NCI-H146 treated with DMSO at 0.1 percent for 48 hours (cell line): ENCODE results near the gene TMC3.

Experiments
- DNase-seq: peaks from one replicate; lab custom pipeline; 2025; ENCODE audit not compliant: unreplicated experiment; lab: John Stamatoyannopoulos, UW

TMC3 gene

GRCh38 chr15:81385721-81386076 is 11.7 kb upstream of the TMC3 start:
- DNase-seq = no peak

DNA sequence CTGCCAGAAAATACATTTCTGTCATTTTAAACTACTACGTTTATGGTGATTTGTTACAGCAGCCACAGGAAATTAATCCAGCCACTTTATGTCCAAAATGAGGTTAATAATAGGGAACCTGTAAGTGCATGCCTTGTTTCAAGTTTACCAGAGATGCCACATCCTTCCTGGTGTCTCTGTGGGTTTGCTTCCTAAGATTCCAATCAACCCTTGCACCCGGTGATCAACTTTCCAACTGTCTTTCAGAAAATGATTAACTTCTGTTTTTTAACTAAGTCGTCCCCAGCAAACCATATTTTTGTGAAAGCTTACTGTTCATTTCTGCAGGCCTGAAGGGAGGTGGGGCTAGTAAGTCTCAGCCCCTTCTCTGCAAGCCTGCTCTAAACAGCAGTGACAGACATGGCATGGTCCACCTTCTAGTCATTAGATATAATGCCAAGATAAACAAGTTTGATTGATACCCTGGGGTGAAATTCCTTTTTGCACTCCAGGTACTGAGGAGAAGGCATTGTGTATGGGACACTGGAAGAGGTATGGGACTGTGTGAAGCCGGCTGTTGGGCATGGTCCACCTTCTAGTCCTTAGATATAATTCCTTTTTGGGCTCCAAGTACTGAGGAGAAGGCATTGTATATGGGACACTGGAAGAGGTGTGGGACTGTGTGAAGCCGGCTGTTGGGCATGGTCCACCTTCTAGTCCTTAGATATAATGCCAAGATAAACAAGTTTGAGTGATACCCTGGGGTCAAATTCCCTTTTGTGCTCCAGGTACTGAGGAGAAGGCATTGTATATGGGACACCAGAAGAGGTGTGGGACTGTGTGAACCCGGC is 11.1 kb upstream of the TMC3 start:
- peak; percentile 19 for DNase-seq

GRCh38 chr15:81381720-81382119 is 7.7 kb upstream of the TMC3 start:
- DNase-seq = no peak

- no peak for DNase-seq
Observed at GRCh38 chr15:81380668-81381067, 6.7 kb upstream of the TMC3 start.

DNA sequence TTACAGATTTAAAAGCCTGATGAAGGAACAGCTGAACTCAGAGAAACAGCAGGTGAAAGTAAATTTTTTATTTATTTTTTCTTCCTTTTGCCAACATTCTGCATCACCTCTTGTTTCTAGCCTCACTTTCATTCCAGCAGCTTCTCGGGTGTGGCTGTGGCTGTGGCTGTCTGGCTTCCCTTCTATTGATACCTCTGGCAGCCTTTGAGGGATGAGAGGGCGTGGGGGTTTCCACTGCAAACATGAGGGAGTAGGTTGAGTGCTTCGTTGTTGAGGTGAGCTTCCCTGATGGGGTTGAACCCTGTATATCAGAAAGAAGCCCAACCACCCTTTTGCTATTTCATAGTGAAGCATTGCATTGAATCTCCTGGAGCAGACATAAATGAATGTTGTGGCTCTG is 6.2 kb upstream of the TMC3 start:
- no peak for DNase-seq

GRCh38 chr15:81379269-81379668 is 5.3 kb upstream of the TMC3 start:
- DNase-seq = no peak

DNA sequence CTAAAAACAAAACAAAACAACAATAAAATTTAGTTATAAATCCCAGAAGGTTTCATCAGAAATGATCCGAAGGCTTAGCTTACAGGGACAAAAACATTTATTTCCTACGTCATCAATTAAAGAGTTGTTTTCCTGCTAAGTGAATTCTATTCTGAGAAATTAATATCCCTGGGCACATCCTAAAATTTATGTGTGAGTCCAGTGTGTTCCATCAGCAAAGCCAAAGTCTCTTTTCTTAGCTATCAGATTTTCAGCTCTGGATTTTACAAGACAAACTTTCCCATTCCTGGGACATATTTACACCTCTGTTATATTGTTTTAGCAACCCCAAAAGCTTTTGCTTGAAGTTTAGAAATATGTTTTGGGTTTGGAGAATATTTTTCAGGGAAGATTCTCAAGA is 4.4 kb upstream of the TMC3 start:
- no peak for DNase-seq

DNA sequence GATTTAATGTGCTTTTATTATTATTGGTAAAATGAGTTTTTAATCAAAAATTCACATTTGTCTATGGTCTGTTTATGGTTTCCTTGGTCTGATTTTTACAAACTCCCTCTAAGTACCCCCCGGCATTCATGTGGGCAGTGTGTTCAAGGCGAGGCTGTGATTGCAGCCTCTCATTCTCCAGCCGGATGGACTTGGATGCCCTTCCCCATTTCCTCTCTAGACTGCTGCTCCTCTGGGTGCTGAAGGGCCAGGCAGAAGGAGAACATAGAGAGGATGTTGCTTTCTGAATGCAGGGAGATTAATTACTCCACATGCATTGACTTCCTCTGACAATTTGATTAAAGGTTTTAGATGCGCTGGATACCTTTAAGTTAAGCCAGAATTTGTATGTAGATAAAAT is 3.9 kb upstream of the TMC3 start:
- no peak for DNase-seq

- DNase-seq = no peak
Observed at GRCh38 chr15:81376231-81376630, 2.2 kb upstream of the TMC3 start.

DNA sequence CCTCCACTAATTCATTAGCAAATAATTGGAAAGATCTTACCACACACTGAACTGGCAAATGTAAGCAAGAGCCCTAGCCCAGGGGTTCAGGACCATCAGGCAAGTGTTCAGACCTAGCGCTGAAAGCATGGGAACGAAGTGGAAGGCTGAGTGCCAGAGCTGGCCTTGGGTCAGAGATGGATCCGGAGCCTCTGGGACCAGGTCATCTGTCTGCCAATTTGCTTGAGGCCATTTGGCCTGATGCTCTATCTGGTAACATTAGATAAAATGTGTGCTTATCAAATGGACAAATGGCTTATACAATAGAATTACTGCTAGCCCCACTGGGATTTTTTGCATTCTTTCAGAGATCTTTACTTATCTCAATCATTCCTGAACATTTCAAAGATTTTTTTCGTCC is 1.4 kb upstream of the TMC3 start:
- no peak for DNase-seq

- DNase-seq = no peak
Observed at GRCh38 chr15:81373176-81373575, 837 bp downstream of the TMC3 start.

GRCh38 chr15:81372575-81372974 is 1.4 kb downstream of the TMC3 start:
- no peak for DNase-seq

DNA sequence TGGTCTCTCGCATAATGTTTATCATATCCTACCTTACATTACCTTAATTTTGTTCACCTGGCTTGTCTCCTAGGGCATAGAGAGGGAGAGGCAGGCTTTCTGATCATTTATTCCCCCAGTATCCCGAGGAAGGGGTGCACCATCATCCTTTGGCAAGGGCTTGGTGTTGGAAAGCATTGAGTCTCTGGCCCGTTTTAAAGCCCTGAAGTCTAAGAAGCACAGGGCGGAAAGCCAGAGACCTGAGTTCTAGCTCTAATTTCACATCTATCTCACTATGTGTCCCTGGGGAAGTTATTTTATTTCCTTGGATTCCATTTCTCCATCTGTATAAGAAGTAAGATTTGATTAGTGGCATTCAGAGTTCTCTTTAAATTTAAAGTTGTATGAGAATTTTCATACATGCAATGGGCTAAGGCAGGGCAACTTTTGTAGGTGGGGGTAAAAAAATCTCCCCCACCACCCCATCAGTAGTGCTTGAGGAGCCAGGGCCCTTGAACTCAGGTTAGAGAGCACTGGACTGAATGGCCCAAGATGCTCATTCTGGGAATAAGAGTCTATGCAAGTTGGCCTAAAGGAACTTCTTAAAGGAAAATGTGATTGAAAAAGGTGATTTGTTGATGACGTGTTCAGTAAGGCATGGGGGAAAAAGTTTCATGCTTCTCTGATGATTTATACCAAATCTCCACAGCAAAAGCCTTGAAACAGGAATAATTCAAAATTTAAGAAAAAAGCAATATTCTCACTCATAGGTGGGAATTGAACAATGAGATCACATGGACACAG is 10.1 kb downstream of the TMC3 start:
- DNase-seq = no peak

DNA sequence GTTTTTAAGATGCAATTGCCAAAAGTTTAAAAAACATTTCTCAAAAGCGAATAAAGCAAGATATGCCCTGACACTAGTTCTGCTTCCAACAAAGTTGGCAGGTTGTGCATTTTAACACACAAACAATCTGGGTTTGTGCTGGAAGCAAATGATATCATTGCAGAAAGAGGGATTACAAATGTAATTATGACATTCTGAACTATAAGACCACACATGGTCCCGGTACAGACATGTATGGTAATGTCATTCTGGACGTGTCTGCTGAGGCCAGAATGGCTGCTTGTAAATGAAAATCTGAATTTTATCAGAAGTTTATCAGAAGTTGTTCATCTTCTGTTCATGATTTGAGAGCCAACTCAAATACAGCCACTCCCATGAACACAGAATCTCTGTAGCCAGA is 10.7 kb downstream of the TMC3 start:
- DNase-seq = no peak

DNA sequence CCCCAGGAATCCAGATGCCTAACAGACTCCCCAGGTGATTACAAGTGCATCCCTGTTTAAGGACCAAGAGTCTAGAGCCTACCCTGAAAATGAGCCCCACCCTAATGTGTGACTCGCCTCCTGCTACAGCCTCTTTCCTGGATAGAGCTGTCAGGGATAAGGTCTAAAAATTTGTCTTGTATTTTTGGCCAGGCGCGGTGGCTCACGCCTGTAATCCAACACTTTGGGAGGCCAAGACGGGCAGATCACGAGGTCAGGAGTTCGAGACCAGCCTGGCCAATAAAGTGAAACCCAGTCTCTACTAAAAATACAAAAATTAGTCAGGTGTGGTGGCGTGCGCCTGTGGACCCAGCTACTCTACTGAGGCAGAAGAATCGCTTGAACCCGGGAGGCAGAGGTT is 11.2 kb downstream of the TMC3 start:
- DNase-seq = no peak

- DNase-seq = no peak
Observed at GRCh38 chr15:81361891-81362290, 12.1 kb downstream of the TMC3 start.

DNA sequence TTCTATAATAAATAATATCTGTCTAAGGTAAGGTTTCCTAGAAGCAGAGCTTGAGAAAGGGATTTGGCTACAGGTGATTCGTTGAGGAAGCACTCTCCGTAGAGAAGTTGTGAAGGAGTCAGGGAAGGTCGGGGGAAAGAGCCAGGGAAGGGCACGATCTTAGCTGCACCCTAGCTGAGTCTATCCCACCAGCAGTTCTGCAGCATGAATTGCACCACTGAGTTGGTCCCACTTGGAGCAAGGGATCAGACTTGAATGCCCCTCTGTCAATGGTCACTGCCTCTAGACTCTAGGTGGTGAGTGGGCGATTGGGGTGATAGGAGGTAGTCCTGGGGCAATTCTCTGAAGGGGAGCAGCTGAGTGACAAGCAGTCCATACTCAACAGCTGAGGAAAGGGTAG is 13.5 kb downstream of the TMC3 start:
- no peak for DNase-seq

DNA sequence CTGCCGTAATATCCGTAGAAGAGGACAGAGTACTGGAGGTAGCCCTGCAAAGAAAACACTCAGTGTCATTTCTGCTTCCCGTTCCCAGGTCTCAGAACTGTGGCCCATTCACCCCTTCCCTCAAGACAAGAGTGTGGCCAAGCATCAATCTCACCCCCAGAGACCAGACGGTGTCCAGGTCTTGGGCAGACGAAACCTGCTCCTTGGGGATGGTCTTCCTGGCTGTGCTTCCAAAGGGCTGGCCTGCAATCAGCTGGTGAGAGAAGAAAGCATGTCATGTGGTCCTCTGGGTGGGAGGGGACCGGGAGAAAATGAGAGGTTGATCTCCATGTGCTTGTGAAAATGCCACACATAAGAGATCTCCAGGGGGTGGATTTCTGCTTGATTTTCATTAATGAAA is 15.8 kb downstream of the TMC3 start:
- no peak for DNase-seq

- no peak for DNase-seq
Observed at GRCh38 chr15:81357180-81357686, 16.8 kb downstream of the TMC3 start.

GRCh38 chr15:81356252-81356651 is 17.8 kb downstream of the TMC3 start:
- no peak for DNase-seq

- DNase-seq = no peak
Observed at GRCh38 chr15:81351651-81352050, 22.4 kb downstream of the TMC3 start.

DNA sequence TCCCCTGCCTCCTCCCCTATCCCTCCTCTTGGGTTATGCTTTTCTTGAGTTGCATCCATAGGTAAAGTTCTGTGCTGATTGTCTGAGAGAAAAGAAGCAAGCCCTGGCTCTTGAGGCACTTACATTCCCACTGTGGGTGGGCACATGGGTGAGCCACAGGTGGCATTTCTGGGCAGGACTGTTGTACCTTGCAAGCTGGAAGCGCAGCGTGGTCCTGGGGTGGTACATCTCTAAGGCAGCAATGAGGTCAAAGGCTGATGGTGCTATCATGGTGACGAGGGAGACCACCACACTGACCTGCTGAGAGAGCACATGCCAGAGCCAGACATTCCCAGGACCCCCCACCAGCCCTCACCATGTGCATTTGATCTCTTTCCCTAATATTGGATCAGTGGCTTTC is 24.7 kb downstream of the TMC3 start:
- no peak for DNase-seq
